Pulmonary artery endothelial cell (primary cell): ENCODE data around the gene ADCY2. TPM values are rescaled to one million over a fixed set of nuclear protein-coding genes. Genes with fewer than 3 reads are reported as not detected.

ENCODE experiments used
- DNase-seq: peaks from one replicate; pipeline ENCODE4 v3.0.0-alpha.2; 2011; ENCODE audit warnings: low read depth, low spot score
- total RNA-seq: library from RNA; depleted of rRNA; stranded (reverse); fragments of >200 nt; gene quantifications from 2 replicates; pipeline ENCODE4 v1.2.3, GENCODE V29; 2014

The ADCY2 gene
- total RNA-seq, 1 donor from 2014 or later = not detected

- DNase-seq = no peak
These were observed 263.5 kb downstream of the ADCY2 start for GRCh38 chr5:7659420-7659819.

DNA sequence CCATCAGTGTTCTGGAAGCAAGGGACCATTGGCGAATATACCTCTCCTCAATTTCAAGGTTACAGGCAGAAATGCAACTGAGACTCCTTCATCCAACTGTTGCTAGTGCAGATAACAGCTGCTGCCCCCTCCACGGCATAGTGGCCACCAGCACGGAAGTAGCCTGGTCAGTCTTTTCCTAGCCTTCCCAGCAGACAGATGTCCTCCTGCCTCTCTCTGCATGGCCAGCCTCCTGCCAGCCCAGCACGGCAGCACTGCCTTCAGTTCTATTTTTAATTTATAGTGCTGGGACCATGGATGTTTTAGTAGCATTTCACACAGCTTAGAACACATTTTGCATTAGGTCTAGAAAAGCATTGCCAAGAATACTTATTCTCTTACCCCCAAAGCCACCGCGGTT, 266.4 kb downstream of the ADCY2 start:
- no peak for DNase-seq

- DNase-seq = no peak
These were observed 267.9 kb downstream of the ADCY2 start for GRCh38 chr5:7663808-7664207.

- DNase-seq = no peak
These were observed 268.3 kb downstream of the ADCY2 start for GRCh38 chr5:7664208-7664607.

- no peak for DNase-seq
These were observed 271.4 kb downstream of the ADCY2 start for GRCh38 chr5:7667216-7667767.

- no peak for DNase-seq
These were observed 272.2 kb downstream of the ADCY2 start for GRCh38 chr5:7668161-7668560.

DNA sequence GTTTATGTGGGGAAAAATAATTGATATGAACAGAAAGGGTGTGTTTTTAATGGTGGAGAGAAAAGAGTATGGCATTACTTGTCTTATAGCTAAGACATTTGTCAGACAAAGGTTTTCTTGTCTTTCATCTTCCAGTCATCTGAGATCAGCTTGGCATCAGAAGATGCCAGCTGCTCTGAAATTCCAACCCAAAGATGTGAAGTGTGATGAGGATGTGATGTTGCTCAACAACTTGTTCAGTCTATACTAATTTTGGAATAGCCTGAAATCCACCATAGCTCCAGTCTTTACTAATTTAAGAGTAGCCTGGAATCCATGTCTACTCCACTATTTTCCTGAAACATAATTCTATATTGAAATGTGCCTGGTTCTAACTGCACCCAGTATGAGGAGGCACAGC, 272.7 kb downstream of the ADCY2 start:
- no peak for DNase-seq

- no peak for DNase-seq
These were observed 275.5 kb downstream of the ADCY2 start for GRCh38 chr5:7671381-7671993.

GRCh38 chr5:7673658-7674057, 277.7 kb downstream of the ADCY2 start:
- DNase-seq = no peak

DNA sequence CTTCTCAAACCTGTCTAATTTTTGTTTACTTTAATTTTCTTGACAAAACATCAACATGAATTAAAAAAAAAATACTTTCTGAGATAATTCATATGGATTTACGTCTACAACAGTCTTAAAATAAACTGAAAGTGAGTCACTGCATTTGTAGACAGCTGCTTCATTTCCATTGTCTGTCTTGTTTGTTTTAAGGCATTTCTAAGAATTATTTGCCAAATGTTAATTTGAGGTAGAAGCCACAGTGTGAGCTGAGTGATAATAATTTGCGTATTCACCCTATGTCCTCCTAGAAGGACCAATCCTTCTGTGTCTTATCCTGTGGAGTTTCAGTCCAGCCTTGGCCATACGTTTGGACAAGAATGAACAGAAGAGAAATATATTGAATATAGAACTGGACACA, 280.5 kb downstream of the ADCY2 start:
- no peak for DNase-seq

DNA sequence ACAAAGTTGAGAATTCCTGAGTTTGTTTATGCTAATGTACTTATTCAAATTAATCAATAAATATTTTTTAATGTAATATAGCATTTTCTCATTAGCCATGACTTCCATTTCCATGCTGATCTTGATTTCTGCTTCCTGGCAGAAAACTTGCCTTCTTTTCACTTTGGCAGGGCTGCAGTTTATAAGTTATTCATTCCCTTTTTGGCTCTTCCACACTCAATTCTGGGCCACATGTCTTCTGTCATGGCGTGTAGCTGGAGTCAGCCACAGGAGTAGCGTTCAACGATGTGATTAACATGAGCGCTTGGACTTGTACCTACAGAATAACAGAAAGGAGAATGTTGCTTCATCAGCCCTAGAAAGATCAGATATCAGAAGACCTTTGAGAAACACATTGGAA, 282.1 kb downstream of the ADCY2 start:
- DNase-seq = no peak

DNA sequence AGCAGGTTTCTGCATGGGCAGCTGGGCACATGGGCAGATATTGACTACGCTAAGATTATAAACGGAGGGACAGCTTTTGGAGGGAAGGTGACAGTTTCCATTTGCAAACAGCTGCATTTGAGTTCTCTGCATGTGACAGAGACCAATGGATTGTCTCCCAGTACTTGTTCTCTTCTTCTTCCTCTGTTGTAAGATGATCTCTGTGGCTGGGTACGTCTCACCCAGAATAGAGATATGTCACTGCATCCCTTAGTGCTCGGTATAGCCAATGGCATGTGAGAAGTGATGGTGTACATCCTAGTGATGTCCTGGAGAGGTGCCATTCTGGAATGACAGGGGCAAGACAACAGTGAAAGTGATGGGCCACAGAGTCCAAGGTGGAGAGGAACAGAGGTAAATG, 283.7 kb downstream of the ADCY2 start:
- no peak for DNase-seq

- DNase-seq = no peak
These were observed 284.3 kb downstream of the ADCY2 start for GRCh38 chr5:7680260-7680659.

DNA sequence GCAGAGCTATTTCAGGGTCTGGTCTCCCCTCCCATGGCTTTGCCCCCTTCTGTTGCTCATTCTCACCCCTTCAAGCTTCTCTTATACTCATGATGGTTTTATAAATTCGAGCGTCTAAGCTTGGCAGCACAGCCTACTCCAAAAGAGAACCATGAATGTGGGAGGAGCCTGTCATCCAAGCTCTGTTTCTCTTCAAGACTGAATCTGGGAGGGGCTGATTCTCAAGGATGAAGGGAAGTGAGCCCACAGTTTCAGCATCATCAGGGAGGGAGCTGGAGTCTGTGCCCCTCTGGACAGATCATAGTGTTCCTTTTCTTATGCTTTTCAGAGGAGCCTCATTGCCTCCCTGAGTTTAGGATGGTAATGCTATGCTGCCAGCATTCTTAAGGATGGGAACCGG, 286.4 kb downstream of the ADCY2 start:
- no peak for DNase-seq

- no peak for DNase-seq
These were observed 287.8 kb downstream of the ADCY2 start for GRCh38 chr5:7683753-7684152.

DNA sequence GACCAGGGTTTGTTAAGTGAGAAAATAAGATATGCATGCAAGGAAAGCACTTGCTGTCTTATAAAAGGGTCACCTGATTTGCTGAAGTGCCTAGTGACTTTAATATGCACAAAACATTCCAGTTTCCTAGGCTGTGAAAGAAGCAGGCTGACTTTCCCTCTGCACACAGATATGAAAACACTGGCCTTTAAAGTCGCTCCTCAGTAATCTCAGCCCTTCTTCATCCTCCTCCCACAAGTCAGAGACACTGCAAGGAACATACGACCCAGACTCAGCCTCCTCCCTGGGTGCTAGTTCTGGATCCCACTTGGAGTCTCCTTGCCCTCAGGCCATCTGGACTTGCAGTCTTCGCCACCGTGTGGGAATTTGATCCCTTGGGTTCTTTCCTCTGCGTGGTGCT, 288.9 kb downstream of the ADCY2 start:
- DNase-seq = no peak

DNA sequence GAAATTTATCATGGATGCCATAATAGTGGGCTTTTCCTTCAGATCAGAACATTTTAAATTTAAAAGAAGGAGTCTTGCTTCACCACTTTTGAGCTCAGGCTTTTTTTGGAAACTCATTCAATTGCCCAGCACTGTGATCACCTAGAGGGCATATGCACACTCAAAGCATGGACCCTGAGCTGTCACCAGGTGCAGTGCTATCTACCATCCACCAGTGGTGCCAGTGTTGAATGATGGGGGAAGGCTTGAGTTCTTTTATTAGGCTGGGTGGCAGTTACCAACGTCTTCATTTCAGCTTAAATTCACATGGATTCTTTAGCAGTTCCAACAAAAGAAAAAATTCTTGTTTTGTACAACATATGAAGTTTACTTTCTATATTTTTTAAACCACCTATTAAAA, 290.9 kb downstream of the ADCY2 start:
- no peak for DNase-seq

DNA sequence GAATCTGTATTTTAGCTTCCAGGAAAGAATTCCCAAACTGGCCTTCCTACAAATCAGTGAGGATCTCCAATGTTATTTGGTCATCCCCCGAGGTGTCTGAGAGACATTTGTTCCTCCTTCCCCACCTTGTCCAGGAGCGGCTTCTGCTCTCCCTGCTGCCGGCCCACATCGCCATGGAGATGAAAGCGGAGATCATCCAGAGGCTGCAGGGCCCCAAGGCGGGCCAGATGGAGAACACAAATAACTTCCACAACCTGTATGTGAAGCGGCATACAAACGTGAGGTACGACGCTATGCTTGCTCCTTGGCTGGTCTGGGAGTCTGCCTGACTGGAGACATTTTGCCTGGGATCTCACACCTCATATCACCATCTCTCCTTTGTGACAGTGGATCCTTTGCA, 294.6 kb downstream of the ADCY2 start:
- DNase-seq = no peak

DNA sequence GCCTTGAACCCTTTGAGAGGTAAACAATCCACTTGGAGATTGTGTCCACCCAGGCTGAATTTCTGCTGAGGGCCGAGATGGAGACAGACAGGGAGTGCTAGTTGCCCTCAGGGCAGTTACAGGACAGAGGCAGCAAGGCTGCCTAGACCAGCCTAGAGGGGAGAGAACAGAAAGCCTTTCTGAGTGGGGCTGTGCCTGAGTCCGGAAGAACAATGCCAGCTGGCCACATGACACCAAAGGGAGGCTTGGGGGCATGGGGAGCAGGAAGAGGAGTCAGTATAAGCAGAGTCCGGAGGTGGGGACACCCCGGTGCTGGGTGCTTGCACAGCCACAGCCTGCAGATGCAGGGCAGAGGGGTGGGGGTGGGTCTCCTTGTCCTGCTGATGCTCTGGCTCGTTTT, 309.3 kb downstream of the ADCY2 start:
- DNase-seq = no peak

DNA sequence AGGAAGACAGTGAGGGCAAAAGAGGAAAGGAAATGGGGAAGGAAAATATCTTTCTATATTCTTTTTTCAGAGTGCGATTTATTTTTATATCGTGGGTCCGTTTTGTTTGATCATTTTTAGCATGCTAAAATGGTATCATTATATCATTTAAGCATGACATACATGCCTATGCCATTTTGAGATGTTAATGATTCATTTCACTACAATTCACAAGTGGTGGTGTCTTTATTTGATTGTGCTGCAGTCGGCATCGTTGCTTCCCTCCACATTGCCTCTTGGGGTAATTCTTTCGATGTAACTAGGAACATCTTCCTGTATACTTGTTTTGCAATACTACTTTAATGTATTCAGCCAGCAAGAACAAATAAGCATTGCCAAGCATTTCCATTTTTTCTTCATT, 309.8 kb downstream of the ADCY2 start:
- DNase-seq = no peak

- no peak for DNase-seq
These were observed 310.3 kb downstream of the ADCY2 start for GRCh38 chr5:7706256-7706655.

- DNase-seq = no peak
These were observed 318.2 kb downstream of the ADCY2 start for GRCh38 chr5:7714119-7714518.

DNA sequence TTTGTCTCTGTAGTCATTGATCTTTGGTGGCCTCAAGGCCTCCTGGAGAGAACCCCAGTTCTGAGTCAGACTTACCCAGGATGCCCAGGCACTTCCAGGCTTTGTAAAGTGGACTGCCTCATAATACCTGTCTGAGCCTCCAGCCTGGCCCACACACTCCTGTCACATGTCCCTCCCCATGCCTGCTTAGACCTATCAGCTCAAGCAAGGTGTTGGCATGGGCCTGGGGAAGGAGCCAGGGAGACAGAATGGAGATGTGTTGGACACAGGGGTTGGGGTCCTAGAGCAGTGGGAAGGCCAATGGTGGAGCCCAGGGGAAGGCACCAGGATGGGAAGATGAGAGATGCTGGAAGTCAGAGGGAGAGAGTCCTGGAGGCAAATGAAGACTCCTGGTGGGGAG, 318.8 kb downstream of the ADCY2 start:
- DNase-seq = no peak

DNA sequence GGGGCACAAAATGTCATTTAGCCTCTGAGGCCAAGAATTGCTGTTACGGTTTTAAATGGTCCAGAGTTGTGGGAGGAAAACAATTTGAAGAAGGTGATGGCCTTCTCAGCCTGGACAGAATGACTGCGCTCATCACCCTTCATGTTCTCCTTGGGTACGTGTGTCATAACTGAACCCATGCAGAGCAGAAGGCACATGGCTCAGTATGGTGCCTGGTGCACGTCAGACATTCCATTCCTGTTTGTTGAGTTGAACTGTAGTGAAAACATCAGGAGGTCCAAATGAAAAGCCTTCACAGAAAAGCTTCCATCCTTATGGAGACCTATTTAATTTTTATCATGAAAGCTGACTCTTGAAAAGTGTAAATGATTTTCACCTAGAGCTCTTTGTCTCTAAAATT, 321.8 kb downstream of the ADCY2 start:
- DNase-seq = no peak
